ENCODE data around the gene ATP5F1E.
"Not testable (repeated sequence)": the region's sequence is repeated elsewhere in the genome, so short reads cannot be mapped to it uniquely, and the experiment has no call there.

ATP5F1E gene

GRCh38 chr20:59018817-59019216, 13.3 kb downstream of the ATP5F1E start:
- no peak for FAIRE-seq

- FAIRE-seq, result no peak
Measured at GRCh38 chr20:59017493-59018231, 14.5 kb downstream of the ATP5F1E start.

- FAIRE-seq, result no peak
Measured at GRCh38 chr20:59016795-59017492, 15.2 kb downstream of the ATP5F1E start.

- no peak for FAIRE-seq
Measured at GRCh38 chr20:59015812-59016711, 16.1 kb downstream of the ATP5F1E start.

GRCh38 chr20:59015411-59015810, 16.7 kb downstream of the ATP5F1E start:
- FAIRE-seq, result no peak

GRCh38 chr20:59014680-59015389, 17.3 kb downstream of the ATP5F1E start:
- FAIRE-seq, result no peak

GRCh38 chr20:59013959-59014608, 18.1 kb downstream of the ATP5F1E start:
- FAIRE-seq, result no peak

- FAIRE-seq, result no peak
Measured at GRCh38 chr20:59013031-59013951, 18.8 kb downstream of the ATP5F1E start.

- not testable (repeated sequence) for FAIRE-seq
Measured at GRCh38 chr20:59011874-59012157, 20.3 kb downstream of the ATP5F1E start.

- no peak for FAIRE-seq
Measured at GRCh38 chr20:59010995-59011873, 20.9 kb downstream of the ATP5F1E start.

- no peak for FAIRE-seq
Measured at GRCh38 chr20:59010321-59010994, 21.7 kb downstream of the ATP5F1E start.

- FAIRE-seq, result no peak
Measured at GRCh38 chr20:59008715-59009336, 23.3 kb downstream of the ATP5F1E start.

GRCh38 chr20:59007665-59008511, 24.2 kb downstream of the ATP5F1E start:
- FAIRE-seq, result no peak

GRCh38 chr20:59006864-59007664, 25.1 kb downstream of the ATP5F1E start, which contains the start of gene CTSZ:
Gene CTSZ (minus strand): TSS chr20:59007254. CDS start chr20:59007128, 126 bp downstream.
- FAIRE-seq, result no peak

- FAIRE-seq, result no peak
Measured at GRCh38 chr20:59006167-59006863, 25.8 kb downstream of the ATP5F1E start.

GRCh38 chr20:59005523-59006166, 26.5 kb downstream of the ATP5F1E start:
- FAIRE-seq, result no peak
